ENCODE results near the gene POTEH.
"Not testable (repeated sequence)": the region's sequence is repeated elsewhere in the genome, so short reads cannot be mapped to it uniquely, and the experiment has no call there.

Gene POTEH

GRCh38 chr22:15689749-15690125 is at the start of gene POTEH:
POTEH (plus strand) TSS chr22:15690026; CDS start chr22:15690078, 52 bp downstream.
- DNase-seq = not testable (repeated sequence)

- DNase-seq = not testable (repeated sequence)
Measured at GRCh38 chr22:15642288-15642861, 47.5 kb upstream of the POTEH start.

- not testable (repeated sequence) for DNase-seq
Measured at GRCh38 chr22:15651954-15652353, 37.9 kb upstream of the POTEH start.

- not testable (repeated sequence) for DNase-seq
Measured at GRCh38 chr22:15652738-15653137, 37.1 kb upstream of the POTEH start.

GRCh38 chr22:15653241-15653640 is 36.6 kb upstream of the POTEH start:
- not testable (repeated sequence) for DNase-seq

- DNase-seq = not testable (repeated sequence)
Measured at GRCh38 chr22:15661102-15661501, 28.7 kb upstream of the POTEH start.

GRCh38 chr22:15664682-15665081 is 25.1 kb upstream of the POTEH start:
- DNase-seq = not testable (repeated sequence)

- DNase-seq = not testable (repeated sequence)
Measured at GRCh38 chr22:15665478-15665877, 24.3 kb upstream of the POTEH start.

- DNase-seq = not testable (repeated sequence)
Measured at GRCh38 chr22:15669430-15669829, 20.4 kb upstream of the POTEH start.

GRCh38 chr22:15679702-15680101 is 10.1 kb upstream of the POTEH start:
- DNase-seq = not testable (repeated sequence)

- not testable (repeated sequence) for DNase-seq
Measured at GRCh38 chr22:15684115-15684514, 5.7 kb upstream of the POTEH start.

GRCh38 chr22:15684695-15685094 is 5.1 kb upstream of the POTEH start:
- DNase-seq = not testable (repeated sequence)

GRCh38 chr22:15685641-15686040 is 4.2 kb upstream of the POTEH start:
- DNase-seq = not testable (repeated sequence)

- not testable (repeated sequence) for DNase-seq
Measured at GRCh38 chr22:15687086-15687485, 2.7 kb upstream of the POTEH start.

GRCh38 chr22:15687676-15688075 is 2.1 kb upstream of the POTEH start:
- not testable (repeated sequence) for DNase-seq

- not testable (repeated sequence) for DNase-seq
Measured at GRCh38 chr22:15688090-15688489, 1.7 kb upstream of the POTEH start.

GRCh38 chr22:15689012-15689748 is 646 bp upstream of the POTEH start:
- DNase-seq = not testable (repeated sequence)

GRCh38 chr22:15713600-15713999 is 23.8 kb downstream of the POTEH start:
- DNase-seq = not testable (repeated sequence)

GRCh38 chr22:15714125-15714524 is 24.3 kb downstream of the POTEH start:
- DNase-seq = not testable (repeated sequence)

GRCh38 chr22:15721884-15722283 is 32.1 kb downstream of the POTEH start:
- not testable (repeated sequence) for DNase-seq

GRCh38 chr22:15729209-15729917 is 39.5 kb downstream of the POTEH start:
- DNase-seq = not testable (repeated sequence)

- not testable (repeated sequence) for DNase-seq
Measured at GRCh38 chr22:15731023-15731422, 41.2 kb downstream of the POTEH start.

- DNase-seq = not testable (repeated sequence)
Measured at GRCh38 chr22:15734411-15734810, 44.6 kb downstream of the POTEH start.
